Large intestine (tissue), 3 donors: Measurements from ENCODE around the gene VAPA. TPM values are rescaled to one million over a fixed set of nuclear protein-coding genes. Genes with fewer than 3 reads are reported as not detected.
"Not testable (repeated sequence)": the region's sequence is repeated elsewhere in the genome, so short reads cannot be mapped to it uniquely, and the experiment has no call there.

Experiments
- DNase-seq, 2 donors: peaks; one replicate each; pipeline versions ENCODE4 v3.0.0 to v3.0.0-alpha.2; 2013
- H3K27ac ChIP-seq: one replicate; pipeline ENCODE4 v1.5.1; 2013; ENCODE audit warnings: low read length
- H3K27me3 ChIP-seq: 2 replicates; pipeline ENCODE4 v1.6.1; 2013; ENCODE audit warnings: low read length; ENCODE audit not compliant: control insufficient read depth, insufficient read depth
- H3K36me3 ChIP-seq: 2 replicates; pipeline ENCODE4 v1.6.1; 2013; ENCODE audit warnings: low read length; ENCODE audit not compliant: control insufficient read depth, insufficient read depth
- H3K4me1 ChIP-seq: one replicate; pipeline ENCODE4 v1.6.1; 2013; ENCODE audit warnings: low read length; ENCODE audit not compliant: control insufficient read depth, insufficient read depth
- H3K4me3 ChIP-seq: one replicate; pipeline ENCODE4 v1.5.1; 2013; ENCODE audit warnings: low read length
- H3K9me3 ChIP-seq: one replicate; pipeline ENCODE4 v1.6.1; 2013; ENCODE audit warnings: mild to moderate bottlenecking, low read depth, low read length, moderate library complexity; ENCODE audit not compliant: control insufficient read depth
- WGBS: methylation state at CpG from one replicate; pipeline ENCODE4 v1.1.5; 2013; ENCODE audit warnings: low lambda C conversion rate; ENCODE audit not compliant: insufficient coverage; 5-methylcytosine and 5-hydroxymethylcytosine counted together
- polyA plus RNA-seq: library from polyadenylated mRNA; unstranded; fragments of 120-200 nt; gene quantifications from one replicate; pipeline ENCODE4 v1.2.1, GENCODE V29; 2013

The VAPA gene
- polyA plus RNA-seq, 1 donor: 268 TPM

- no CpG with 5 or more reads among the region's 8 CpGs for WGBS
- DNase-seq: no peak
- Histone ChIP-seq H3K27me3 (no peaks in the 10 kb centered on the region), H3K4me3 (no peak within 1 kb of the TSS), H3K27ac (no peak within 1 kb of the TSS), H3K36me3 (no peaks in the 10 kb centered on the region), H3K9me3 (no peaks in the 10 kb centered on the region), H3K4me1 (no peaks in the 10 kb centered on the region)
Observed at GRCh38 chr18:9885170-9886004, 28.4 kb upstream of the VAPA start, which contains the start of gene TXNDC2. TSS of gene TXNDC2 (plus strand) at chr18:9885973. CDS start at chr18:9886681, 708 bp downstream.

GRCh38 chr18:9886005-9886348, 27.8 kb upstream of the VAPA start:
- WGBS: 100% methylated on average over 3 of the region's 3 CpGs
- no peak overlapping the region for H3K27ac ChIP-seq

DNA sequence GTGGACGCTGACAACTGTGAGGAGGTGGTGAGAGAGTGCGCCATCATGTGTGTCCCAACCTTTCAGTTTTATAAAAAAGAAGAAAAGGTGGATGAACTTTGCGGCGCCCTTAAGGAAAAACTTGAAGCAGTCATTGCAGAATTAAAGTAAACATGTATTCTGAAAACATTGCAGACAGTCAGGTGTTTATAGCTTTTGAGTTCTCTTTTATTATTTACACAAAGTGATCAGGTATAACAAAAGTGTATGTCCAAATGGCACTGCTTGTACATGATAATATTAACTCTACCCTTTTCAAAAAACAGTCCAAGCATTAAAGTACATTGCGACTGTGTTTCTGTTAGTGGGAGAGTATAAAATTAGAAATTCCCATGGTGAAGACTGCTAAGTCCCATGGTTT, 25.8 kb upstream of the VAPA start:
- no peak overlapping the region for H3K27ac ChIP-seq
- no peaks in the 10 kb centered on the region for H3K27me3 ChIP-seq
- no peaks in the 10 kb centered on the region for H3K4me1 ChIP-seq
- H3K9me3 ChIP-seq: no peaks in the 10 kb centered on the region
- WGBS: no CpG with 5 or more reads among the region's 5 CpGs
- H3K4me3 ChIP-seq: no peak overlapping the region
- DNase-seq: no peak
- H3K36me3 ChIP-seq: no peaks in the 10 kb centered on the region

More at GRCh38 chr18:9886005-9886348, 27.8 kb upstream of the VAPA start:
- no peak for DNase-seq
- Histone ChIP-seq H3K27me3 (no peaks in the 10 kb centered on the region), H3K36me3 (no peaks in the 10 kb centered on the region), H3K9me3 (no peaks in the 10 kb centered on the region), H3K4me1 (no peaks in the 10 kb centered on the region), H3K4me3 (no peak overlapping the region)

GRCh38 chr18:9890196-9890595, 23.6 kb upstream of the VAPA start:
- H3K9me3 ChIP-seq: no peaks in the 10 kb centered on the region
- H3K27ac ChIP-seq: no peak overlapping the region
- H3K27me3 ChIP-seq: no peaks in the 10 kb centered on the region
- no peak overlapping the region for H3K4me3 ChIP-seq
- H3K4me1 ChIP-seq: peaks cover 2% of the 10 kb centered on the region
- no peak for DNase-seq
- WGBS: 93% methylated on average over 3 of the region's 5 CpGs
- no peaks in the 10 kb centered on the region for H3K36me3 ChIP-seq

- Histone ChIP-seq H3K9me3 (no peaks in the 10 kb centered on the region), H3K4me1 (peaks cover 7% of the 10 kb centered on the region), H3K27ac (no peak overlapping the region), H3K27me3 (no peaks in the 10 kb centered on the region), H3K36me3 (no peaks in the 10 kb centered on the region), H3K4me3 (no peak overlapping the region)
- DNase-seq: no peak
- WGBS: no CpG with 5 or more reads among the region's 1 CpG
Observed at GRCh38 chr18:9890957-9891356, 22.9 kb upstream of the VAPA start.

- DNase-seq, H3K4me3 ChIP-seq, H3K9me3 ChIP-seq, H3K36me3 ChIP-seq, H3K4me1 ChIP-seq, H3K27me3 ChIP-seq, H3K27ac ChIP-seq: not testable (repeated sequence)
- WGBS: no CpG with 5 or more reads among the region's 4 CpGs
Observed at GRCh38 chr18:9891515-9891914, 22.3 kb upstream of the VAPA start.

- Histone ChIP-seq H3K9me3 (no peaks in the 10 kb centered on the region), H3K4me3 (no peak overlapping the region), H3K27me3 (no peaks in the 10 kb centered on the region), H3K36me3 (no peaks in the 10 kb centered on the region), H3K4me1 (peaks cover 10% of the 10 kb centered on the region), H3K27ac (no peak overlapping the region)
- WGBS: no CpG with 5 or more reads among the region's 6 CpGs
- no peak for DNase-seq
Observed at GRCh38 chr18:9894454-9895068, 19.3 kb upstream of the VAPA start.

GRCh38 chr18:9897129-9897528, 16.7 kb upstream of the VAPA start:
- Histone ChIP-seq H3K9me3 (no peaks in the 10 kb centered on the region), H3K4me1 (peaks cover 10% of the 10 kb centered on the region), H3K36me3 (no peaks in the 10 kb centered on the region), H3K27me3 (no peaks in the 10 kb centered on the region), H3K4me3 (no peak overlapping the region), H3K27ac (no peak overlapping the region)
- no CpG with 5 or more reads among the region's 5 CpGs for WGBS
- no peak for DNase-seq

GRCh38 chr18:9897787-9898291, 16.0 kb upstream of the VAPA start:
- H3K4me3 ChIP-seq, DNase-seq, H3K9me3 ChIP-seq, H3K27me3 ChIP-seq, H3K27ac ChIP-seq, H3K4me1 ChIP-seq, H3K36me3 ChIP-seq: not testable (repeated sequence)
- WGBS: 80% methylated on average over 1 of the region's 10 CpGs

DNA sequence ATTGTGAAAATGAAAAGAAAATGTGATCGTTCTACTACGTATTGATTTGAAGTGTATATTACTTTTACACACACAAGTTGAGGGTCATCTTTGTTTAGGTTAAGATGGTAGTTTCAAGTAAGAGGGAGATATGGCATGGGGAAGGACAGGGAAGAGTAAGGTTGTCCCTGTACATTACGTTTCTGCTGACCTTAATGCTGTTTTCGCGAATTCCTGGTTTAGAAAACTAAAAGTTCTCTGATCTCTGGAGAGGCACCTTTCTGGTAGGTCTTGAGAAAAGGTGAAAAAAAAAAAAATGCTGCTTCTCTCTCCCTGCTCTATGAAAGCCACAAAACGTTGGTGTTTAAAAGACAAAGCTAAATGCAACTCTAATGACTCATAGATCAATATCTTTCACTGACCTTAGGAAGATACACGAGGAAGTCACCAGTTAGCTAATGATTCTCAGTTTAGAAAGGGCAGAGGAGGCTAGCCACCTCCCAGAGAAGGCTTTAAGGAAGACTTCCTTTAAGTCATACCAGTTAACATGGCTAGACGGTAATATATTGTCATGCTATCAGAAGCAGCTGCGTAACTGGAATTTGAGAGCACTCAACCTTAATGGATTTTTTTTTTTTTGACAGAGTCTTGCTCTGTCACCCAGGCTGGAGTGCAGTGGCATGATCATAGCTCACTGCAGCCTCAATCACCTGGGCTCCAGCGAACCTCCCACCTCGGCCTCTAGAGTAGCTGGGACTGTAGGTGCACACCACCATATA, 14.8 kb upstream of the VAPA start:
- Histone ChIP-seq H3K4me1 (peaks cover 10% of the 10 kb centered on the region), H3K4me3 (no peak overlapping the region), H3K36me3 (no peaks in the 10 kb centered on the region), H3K9me3 (no peaks in the 10 kb centered on the region), H3K27ac (peak overlapping the region; percentile 64), H3K27me3 (no peaks in the 10 kb centered on the region)
- DNase-seq: peak; percentile 74 to 87
- WGBS: 60% methylated on average over 3 of the region's 11 CpGs
